Panc1 (cell line): ENCODE measurements around the gene C22orf23. TPM values are rescaled to one million over a fixed set of nuclear protein-coding genes. Genes with fewer than 3 reads are reported as not detected.

Experiments used
- ATAC-seq: fragments of 200-7000 bp; cut with Tn5 transposase; 2 replicates; pipeline ENCODE4 v1.9.1; 2020; ENCODE audit warnings: mild to moderate bottlenecking, moderate library complexity
- BruUV-seq: library from RNA; stranded (reverse); fragments of 400-500 nt; replicated peaks from 2 replicates; lab custom pipeline; 2021; lab: Mats Ljungman, UMichigan
- CTCF ChIA-PET: fragments of 300-600 bp; sonication (Branson Sonifier 250); formaldehyde crosslinking; loops from one replicate; lab custom pipeline; 2022; ENCODE audit warnings: antibody characterized with exemption; lab: Charles Lee
- POLR2A ChIA-PET: fragments of 300-600 bp; sonication (Branson Sonifier 250); formaldehyde crosslinking; loops from one replicate; lab custom pipeline; 2022; ENCODE audit warnings: antibody characterized with exemption; lab: Charles Lee
- DNase-seq: peaks from one replicate; pipeline ENCODE4 v3.0.0-alpha.2; 2010; ENCODE audit warnings: low read depth, low spot score
- H3K27ac ChIP-seq: 2 replicates; pipeline ENCODE4 v1.5.1; 2011; ENCODE audit warnings: mild to moderate bottlenecking, low read length, inconsistent platforms
- H3K27me3 ChIP-seq: fragments of 200-500 bp; sonication (Bioruptor generic); 2 replicates; pipeline ENCODE4 v1.6.0; 2014; ENCODE audit warnings: low read length, inconsistent platforms; ENCODE audit not compliant: control insufficient read depth, insufficient read depth
- H3K36me3 ChIP-seq: fragments of 200-500 bp; sonication (Bioruptor generic); 2 replicates; pipeline ENCODE4 v1.5.1; 2014; ENCODE audit warnings: inconsistent platforms, mild to moderate bottlenecking, low read length, moderate library complexity; ENCODE audit not compliant: control insufficient read depth, insufficient read depth
- H3K4me1 ChIP-seq: 2 replicates; pipeline ENCODE4 v1.5.1; 2011; ENCODE audit warnings: inconsistent platforms, mild to moderate bottlenecking, low read length, moderate library complexity; ENCODE audit not compliant: control insufficient read depth, insufficient read depth
- H3K4me3 ChIP-seq, 2 experiments: 2 replicates each; pipeline ENCODE4 v1.5.1; 2011 to 2012; ENCODE audit warnings: low read depth in 2 of 2, low read length in 2 of 2, mild to moderate bottlenecking in 2 of 2, inconsistent platforms in 1 of 2, moderate library complexity in 1 of 2
- H3K9me3 ChIP-seq: fragments of 200-500 bp; sonication (Bioruptor generic); 2 replicates; pipeline ENCODE4 v1.5.1; 2014; ENCODE audit warnings: low read depth, mild to moderate bottlenecking, inconsistent platforms, low read length, moderate library complexity; ENCODE audit not compliant: control insufficient read depth, insufficient read depth
- POLR2AphosphoS5 ChIP-seq: IDR thresholded peaks from 2 replicates; pipeline ENCODE4 v1.6.1; 2012; ENCODE audit warnings: mild to moderate bottlenecking, low read depth, low read length, moderate library complexity
- SIN3A ChIP-seq: IDR thresholded peaks from 2 replicates; pipeline ENCODE4 v1.6.1; 2012; ENCODE audit warnings: low read depth, mild to moderate bottlenecking, low read length, moderate library complexity, borderline replicate concordance; ENCODE audit not compliant: insufficient read depth
- TCF7L2 ChIP-seq: IDR thresholded peaks from 2 replicates; pipeline ENCODE4 v1.6.1; 2011; ENCODE audit warnings: mild to moderate bottlenecking, low read depth, low read length, inconsistent platforms
- in situ Hi-C: cut with HindIII; loops from 2 replicates; pipeline ENCODE4 v1.10.0; 2016; ENCODE audit warnings: low sequenced_read_pairs, low pct_unique_long_range_greater_than_20kb
- intact Hi-C: fragments of 100-400 bp; cut with micrococcal nuclease; formaldehyde crosslinking; loops from one replicate; pipeline ENCODE4 v1.10.0; 2022; ENCODE audit not compliant: unreplicated experiment
- total RNA-seq: library from RNA; stranded (reverse); gene quantifications from one replicate; pipeline ENCODE4 v1.2.1, GENCODE V29; 2021; ENCODE audit not compliant: unreplicated experiment
- TF ChIP-seq, protein P1 (sequence below), 2 experiments: IDR thresholded peaks; 2 replicates each; pipeline ENCODE4 v1.6.1; 2011 to 2012; ENCODE audit warnings: low read depth in 2 of 2, control low read depth in 1 of 2, low read length in 1 of 2, mild to moderate bottlenecking in 1 of 2, moderate library complexity in 1 of 2; ENCODE audit not compliant: insufficient read depth in 1 of 2
- TF ChIP-seq, protein P2 (sequence below): fragments of 450-650 bp; IDR thresholded peaks from 2 replicates; pipeline ENCODE4 v1.5.1; 2017; ENCODE audit warnings: mild to moderate bottlenecking

C22orf23 gene
- total RNA-seq, 1 experiment from 2014 or later: 0.49 TPM

DNA sequence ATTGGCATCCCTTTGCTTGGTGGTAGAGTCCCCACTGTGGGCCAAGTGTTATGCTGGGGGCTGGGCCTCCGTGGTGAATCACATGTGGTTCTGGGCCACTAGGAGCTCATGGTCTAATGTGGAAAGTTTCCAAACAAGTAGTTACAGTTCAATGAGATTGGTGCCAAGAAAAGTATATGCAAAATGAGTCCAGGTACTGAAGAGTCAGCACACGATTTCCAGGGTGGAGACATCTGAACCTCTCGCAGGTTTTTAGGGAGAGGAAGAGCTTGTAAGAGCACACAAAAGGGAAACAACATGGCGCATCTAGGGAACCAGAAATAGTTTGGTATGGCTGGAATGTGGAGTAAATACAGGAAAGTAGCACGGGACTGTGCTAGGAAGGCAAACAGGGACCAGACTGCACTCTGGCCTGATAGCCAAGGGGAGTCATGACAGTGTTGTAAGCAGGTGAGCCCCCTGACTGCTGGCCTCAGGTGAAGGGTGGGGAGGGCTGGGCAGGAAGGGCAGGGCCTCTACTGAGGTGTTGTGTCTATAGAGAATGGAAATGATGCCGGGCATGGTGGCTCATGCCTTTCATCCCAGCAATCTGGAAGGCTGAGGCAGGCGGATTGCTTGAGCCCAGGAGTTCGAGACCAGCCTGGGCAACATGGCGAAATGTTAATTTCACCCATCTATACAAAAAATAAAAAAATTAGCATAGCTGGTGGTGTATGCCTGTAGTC, 12.7 kb upstream of the C22orf23 start:
- CTCF ChIA-PET: no interaction called here

DNA sequence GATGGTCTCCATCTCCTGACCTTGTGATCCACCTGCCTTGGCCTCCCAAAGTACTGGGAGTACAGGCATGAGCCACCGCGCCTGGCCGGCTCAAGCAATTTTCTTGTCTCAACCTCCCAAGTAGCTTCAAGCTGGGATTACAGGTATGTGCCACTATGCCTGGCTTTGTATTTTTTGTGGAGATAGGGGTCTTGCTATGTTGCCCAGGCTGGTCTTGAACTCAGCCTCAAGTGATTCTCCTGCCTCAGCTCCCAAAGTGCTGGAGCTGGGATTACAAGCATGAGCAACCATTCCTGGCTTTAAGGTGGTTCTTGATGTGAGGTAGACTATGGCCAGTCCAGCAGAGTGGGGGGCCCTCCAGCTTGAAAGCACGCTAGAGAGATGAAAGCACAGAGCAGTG, 7.7 kb upstream of the C22orf23 start:
- intact Hi-C loops (no loop called here), in situ Hi-C loops (no loop called here)
- DNase-seq (no peak), ATAC-seq (no peak)
- ChIA-PET POLR2A (no interaction called here), CTCF (no interaction called here)
- TF ChIP-seq SIN3A: no peak
- no peak for TF ChIP-seq POLR2AphosphoS5
- no peak for TF ChIP-seq TCF7L2
- TF ChIP-seq, protein P1, sequence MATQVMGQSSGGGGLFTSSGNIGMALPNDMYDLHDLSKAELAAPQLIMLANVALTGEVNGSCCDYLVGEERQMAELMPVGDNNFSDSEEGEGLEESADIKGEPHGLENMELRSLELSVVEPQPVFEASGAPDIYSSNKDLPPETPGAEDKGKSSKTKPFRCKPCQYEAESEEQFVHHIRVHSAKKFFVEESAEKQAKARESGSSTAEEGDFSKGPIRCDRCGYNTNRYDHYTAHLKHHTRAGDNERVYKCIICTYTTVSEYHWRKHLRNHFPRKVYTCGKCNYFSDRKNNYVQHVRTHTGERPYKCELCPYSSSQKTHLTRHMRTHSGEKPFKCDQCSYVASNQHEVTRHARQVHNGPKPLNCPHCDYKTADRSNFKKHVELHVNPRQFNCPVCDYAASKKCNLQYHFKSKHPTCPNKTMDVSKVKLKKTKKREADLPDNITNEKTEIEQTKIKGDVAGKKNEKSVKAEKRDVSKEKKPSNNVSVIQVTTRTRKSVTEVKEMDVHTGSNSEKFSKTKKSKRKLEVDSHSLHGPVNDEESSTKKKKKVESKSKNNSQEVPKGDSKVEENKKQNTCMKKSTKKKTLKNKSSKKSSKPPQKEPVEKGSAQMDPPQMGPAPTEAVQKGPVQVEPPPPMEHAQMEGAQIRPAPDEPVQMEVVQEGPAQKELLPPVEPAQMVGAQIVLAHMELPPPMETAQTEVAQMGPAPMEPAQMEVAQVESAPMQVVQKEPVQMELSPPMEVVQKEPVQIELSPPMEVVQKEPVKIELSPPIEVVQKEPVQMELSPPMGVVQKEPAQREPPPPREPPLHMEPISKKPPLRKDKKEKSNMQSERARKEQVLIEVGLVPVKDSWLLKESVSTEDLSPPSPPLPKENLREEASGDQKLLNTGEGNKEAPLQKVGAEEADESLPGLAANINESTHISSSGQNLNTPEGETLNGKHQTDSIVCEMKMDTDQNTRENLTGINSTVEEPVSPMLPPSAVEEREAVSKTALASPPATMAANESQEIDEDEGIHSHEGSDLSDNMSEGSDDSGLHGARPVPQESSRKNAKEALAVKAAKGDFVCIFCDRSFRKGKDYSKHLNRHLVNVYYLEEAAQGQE (IDR thresholded peaks at IDR 0.05; ENCODE audit: insufficient read depth in 1 of 2, low read depth in 2 of 2, low read length in 1 of 2): no peak
- TF ChIP-seq, protein P2, sequence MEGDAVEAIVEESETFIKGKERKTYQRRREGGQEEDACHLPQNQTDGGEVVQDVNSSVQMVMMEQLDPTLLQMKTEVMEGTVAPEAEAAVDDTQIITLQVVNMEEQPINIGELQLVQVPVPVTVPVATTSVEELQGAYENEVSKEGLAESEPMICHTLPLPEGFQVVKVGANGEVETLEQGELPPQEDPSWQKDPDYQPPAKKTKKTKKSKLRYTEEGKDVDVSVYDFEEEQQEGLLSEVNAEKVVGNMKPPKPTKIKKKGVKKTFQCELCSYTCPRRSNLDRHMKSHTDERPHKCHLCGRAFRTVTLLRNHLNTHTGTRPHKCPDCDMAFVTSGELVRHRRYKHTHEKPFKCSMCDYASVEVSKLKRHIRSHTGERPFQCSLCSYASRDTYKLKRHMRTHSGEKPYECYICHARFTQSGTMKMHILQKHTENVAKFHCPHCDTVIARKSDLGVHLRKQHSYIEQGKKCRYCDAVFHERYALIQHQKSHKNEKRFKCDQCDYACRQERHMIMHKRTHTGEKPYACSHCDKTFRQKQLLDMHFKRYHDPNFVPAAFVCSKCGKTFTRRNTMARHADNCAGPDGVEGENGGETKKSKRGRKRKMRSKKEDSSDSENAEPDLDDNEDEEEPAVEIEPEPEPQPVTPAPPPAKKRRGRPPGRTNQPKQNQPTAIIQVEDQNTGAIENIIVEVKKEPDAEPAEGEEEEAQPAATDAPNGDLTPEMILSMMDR: no peak
- no peak overlapping the region for H3K27ac ChIP-seq
- H3K9me3 ChIP-seq: no peaks in the 10 kb centered on the region
- H3K4me1 ChIP-seq: no peaks in the 10 kb centered on the region
- no peaks in the 10 kb centered on the region for H3K27me3 ChIP-seq
- no peak overlapping the region for H3K4me3 ChIP-seq
- BruUV-seq: no TSS peak
- no peaks in the 10 kb centered on the region; the same call in 1 of the 2 replicates for H3K36me3 ChIP-seq

More for the DNA sequence above, 12.7 kb upstream of the C22orf23 start:
- intact Hi-C loops (no loop called here), in situ Hi-C loops (no loop called here)
- no peaks in the 10 kb centered on the region for H3K9me3 ChIP-seq
- BruUV-seq: no TSS peak
- TF ChIP-seq, protein P2: no peak
- TF ChIP-seq POLR2AphosphoS5: no peak
- TF ChIP-seq TCF7L2: no peak
- TF ChIP-seq, protein P1 (IDR thresholded peaks at IDR 0.05; ENCODE audit: insufficient read depth in 1 of 2, low read depth in 2 of 2, low read length in 1 of 2): no peak
- TF ChIP-seq SIN3A: no peak
- H3K4me3 ChIP-seq: no peak overlapping the region
- H3K36me3 ChIP-seq: no peaks in the 10 kb centered on the region
- POLR2A ChIA-PET: no interaction called here
- DNase-seq (no peak), ATAC-seq (no peak)
- H3K4me1 ChIP-seq: no peaks in the 10 kb centered on the region
- H3K27me3 ChIP-seq: no peaks in the 10 kb centered on the region
- no peak overlapping the region for H3K27ac ChIP-seq
